Parathyroid adenoma (tissue), 2 donors: Measurements from ENCODE around the gene PRICKLE1.

ENCODE experiments used
- H2AFZ ChIP-seq: fragments of 300-600 bp; sonication (generic); one replicate; pipeline ENCODE4 v1.7.0; 2017; ENCODE audit warnings: antibody characterized with exemption, mild to moderate bottlenecking
- H3K27ac ChIP-seq: fragments of 300-600 bp; sonication (generic); one replicate; pipeline ENCODE4 v1.7.0; 2017
- H3K27me3 ChIP-seq: fragments of 300-600 bp; sonication (generic); one replicate; pipeline ENCODE4 v1.7.0; 2017; ENCODE audit warnings: low read length; ENCODE audit not compliant: control insufficient read depth, insufficient read depth
- H3K36me3 ChIP-seq: fragments of 300-600 bp; sonication (generic); one replicate; pipeline ENCODE4 v1.7.0; 2017; ENCODE audit warnings: low read length; ENCODE audit not compliant: control insufficient read depth, insufficient read depth
- H3K4me1 ChIP-seq: fragments of 300-600 bp; sonication (generic); one replicate; pipeline ENCODE4 v1.7.0; 2017; ENCODE audit warnings: control low read depth
- H3K4me2 ChIP-seq: fragments of 300-600 bp; sonication (generic); one replicate; pipeline ENCODE4 v1.7.0; 2017; ENCODE audit warnings: low read length
- H3K4me3 ChIP-seq: fragments of 300-600 bp; sonication (generic); one replicate; pipeline ENCODE4 v1.7.0; 2017; ENCODE audit warnings: low read depth, low read length
- H3K79me2 ChIP-seq: fragments of 300-600 bp; sonication (generic); one replicate; pipeline ENCODE4 v1.7.0; 2017; ENCODE audit warnings: control low read depth
- H3K9ac ChIP-seq: fragments of 300-600 bp; sonication (generic); one replicate; pipeline ENCODE4 v1.7.0; 2017; ENCODE audit warnings: mild to moderate bottlenecking
- H3K9me3 ChIP-seq: fragments of 300-600 bp; sonication (generic); one replicate; pipeline ENCODE4 v1.7.0; 2017; ENCODE audit warnings: low read length; ENCODE audit not compliant: control insufficient read depth
- TF ChIP-seq, protein P1 (sequence below): fragments of 300-600 bp; sonication (generic); IDR thresholded peaks from one replicate; pipeline ENCODE4 v1.7.0; 2017; ENCODE audit warnings: antibody characterized with exemption, mild to moderate bottlenecking
- donor health status: primary hyperparathyroidism.

PRICKLE1 gene

GRCh38 chr12:42631513-42631912 is 42.0 kb upstream of the PRICKLE1 start:
- H3K27me3 ChIP-seq, result no peaks in the 10 kb centered on the region
- H2AFZ ChIP-seq, result no peak overlapping the region
- no peaks in the 10 kb centered on the region for H3K79me2 ChIP-seq
- no peak overlapping the region for H3K4me3 ChIP-seq
- TF ChIP-seq, protein P1, sequence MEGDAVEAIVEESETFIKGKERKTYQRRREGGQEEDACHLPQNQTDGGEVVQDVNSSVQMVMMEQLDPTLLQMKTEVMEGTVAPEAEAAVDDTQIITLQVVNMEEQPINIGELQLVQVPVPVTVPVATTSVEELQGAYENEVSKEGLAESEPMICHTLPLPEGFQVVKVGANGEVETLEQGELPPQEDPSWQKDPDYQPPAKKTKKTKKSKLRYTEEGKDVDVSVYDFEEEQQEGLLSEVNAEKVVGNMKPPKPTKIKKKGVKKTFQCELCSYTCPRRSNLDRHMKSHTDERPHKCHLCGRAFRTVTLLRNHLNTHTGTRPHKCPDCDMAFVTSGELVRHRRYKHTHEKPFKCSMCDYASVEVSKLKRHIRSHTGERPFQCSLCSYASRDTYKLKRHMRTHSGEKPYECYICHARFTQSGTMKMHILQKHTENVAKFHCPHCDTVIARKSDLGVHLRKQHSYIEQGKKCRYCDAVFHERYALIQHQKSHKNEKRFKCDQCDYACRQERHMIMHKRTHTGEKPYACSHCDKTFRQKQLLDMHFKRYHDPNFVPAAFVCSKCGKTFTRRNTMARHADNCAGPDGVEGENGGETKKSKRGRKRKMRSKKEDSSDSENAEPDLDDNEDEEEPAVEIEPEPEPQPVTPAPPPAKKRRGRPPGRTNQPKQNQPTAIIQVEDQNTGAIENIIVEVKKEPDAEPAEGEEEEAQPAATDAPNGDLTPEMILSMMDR, result no peak
- H3K4me1 ChIP-seq, result no peaks in the 10 kb centered on the region
- no peak overlapping the region for H3K9ac ChIP-seq
- no peaks in the 10 kb centered on the region for H3K36me3 ChIP-seq
- no peaks in the 10 kb centered on the region for H3K9me3 ChIP-seq
- H3K4me2 ChIP-seq, result no peak overlapping the region
- no peak overlapping the region for H3K27ac ChIP-seq

DNA sequence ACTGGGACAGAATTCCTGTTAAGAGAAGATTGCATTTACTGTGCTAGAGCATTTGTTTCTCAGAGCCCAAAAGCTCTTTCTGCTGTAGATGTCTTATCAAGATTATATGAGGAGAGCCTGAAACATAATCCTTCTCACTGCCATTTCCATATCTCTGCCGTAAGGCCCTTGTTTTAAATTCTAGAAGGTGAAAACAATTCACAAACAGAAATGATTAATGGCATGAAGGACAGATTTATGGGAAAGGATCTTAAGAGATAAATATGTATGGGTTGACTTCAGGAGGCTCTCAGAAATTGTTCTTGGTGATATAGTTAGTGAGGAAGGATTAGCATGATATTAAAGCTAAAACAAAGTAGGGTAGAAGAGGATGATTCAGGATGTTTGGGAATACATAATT is 40.8 kb upstream of the PRICKLE1 start:
- H2AFZ ChIP-seq, result no peak overlapping the region
- H3K27me3 ChIP-seq, result no peaks in the 10 kb centered on the region
- H3K4me1 ChIP-seq, result no peaks in the 10 kb centered on the region
- H3K27ac ChIP-seq, result no peak overlapping the region
- no peak overlapping the region for H3K9ac ChIP-seq
- H3K9me3 ChIP-seq, result no peaks in the 10 kb centered on the region
- no peaks in the 10 kb centered on the region for H3K36me3 ChIP-seq
- H3K79me2 ChIP-seq, result no peaks in the 10 kb centered on the region
- TF ChIP-seq, protein P1, result no peak
- no peak overlapping the region for H3K4me2 ChIP-seq
- no peak overlapping the region for H3K4me3 ChIP-seq

GRCh38 chr12:42627151-42627550 is 37.6 kb upstream of the PRICKLE1 start:
- no peak overlapping the region for H3K4me2 ChIP-seq
- no peak overlapping the region for H2AFZ ChIP-seq
- H3K27me3 ChIP-seq, result no peaks in the 10 kb centered on the region
- no peaks in the 10 kb centered on the region for H3K36me3 ChIP-seq
- no peaks in the 10 kb centered on the region for H3K4me1 ChIP-seq
- no peaks in the 10 kb centered on the region for H3K79me2 ChIP-seq
- no peak overlapping the region for H3K9ac ChIP-seq
- TF ChIP-seq, protein P1, result no peak
- H3K27ac ChIP-seq, result no peak overlapping the region
- H3K9me3 ChIP-seq, result no peaks in the 10 kb centered on the region
- no peak overlapping the region for H3K4me3 ChIP-seq

GRCh38 chr12:42625611-42626010 is 36.1 kb upstream of the PRICKLE1 start:
- no peaks in the 10 kb centered on the region for H3K4me1 ChIP-seq
- H3K9ac ChIP-seq, result no peak overlapping the region
- H3K79me2 ChIP-seq, result no peaks in the 10 kb centered on the region
- no peak overlapping the region for H3K4me2 ChIP-seq
- no peaks in the 10 kb centered on the region for H3K9me3 ChIP-seq
- H3K27me3 ChIP-seq, result no peaks in the 10 kb centered on the region
- no peaks in the 10 kb centered on the region for H3K36me3 ChIP-seq
- H3K4me3 ChIP-seq, result no peak overlapping the region
- no peak overlapping the region for H3K27ac ChIP-seq
- H2AFZ ChIP-seq, result no peak overlapping the region
- TF ChIP-seq, protein P1, result no peak

DNA sequence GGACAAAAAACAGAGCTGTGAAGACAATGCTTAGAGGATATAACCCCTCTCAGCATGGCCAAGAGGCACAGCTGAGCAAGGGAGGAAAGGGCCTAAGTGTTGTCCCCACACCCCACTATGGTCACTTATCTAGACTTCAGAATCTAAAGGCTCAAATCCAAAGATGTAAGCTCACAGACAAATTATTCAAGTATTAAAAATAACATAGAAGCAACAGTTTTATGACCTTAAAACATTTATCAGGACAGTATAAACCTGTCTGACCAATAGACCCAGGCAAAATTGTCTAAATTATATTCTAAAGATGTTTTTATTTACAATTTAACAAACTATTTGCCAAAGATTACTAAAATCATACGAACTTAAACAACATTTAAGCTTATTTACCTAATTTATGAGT is 28.1 kb upstream of the PRICKLE1 start:
- TF ChIP-seq, protein P1, result no peak
- Histone ChIP-seq H3K36me3 (no peaks in the 10 kb centered on the region), H3K4me3 (no peak overlapping the region), H3K9ac (no peak overlapping the region), H2AFZ (no peak overlapping the region), H3K4me1 (no peaks in the 10 kb centered on the region), H3K4me2 (no peak overlapping the region), H3K79me2 (no peaks in the 10 kb centered on the region), H3K27me3 (no peaks in the 10 kb centered on the region), H3K27ac (no peak overlapping the region), H3K9me3 (no peaks in the 10 kb centered on the region)
